ENCODE results near the gene PTK7.

PTK7 gene

DNA sequence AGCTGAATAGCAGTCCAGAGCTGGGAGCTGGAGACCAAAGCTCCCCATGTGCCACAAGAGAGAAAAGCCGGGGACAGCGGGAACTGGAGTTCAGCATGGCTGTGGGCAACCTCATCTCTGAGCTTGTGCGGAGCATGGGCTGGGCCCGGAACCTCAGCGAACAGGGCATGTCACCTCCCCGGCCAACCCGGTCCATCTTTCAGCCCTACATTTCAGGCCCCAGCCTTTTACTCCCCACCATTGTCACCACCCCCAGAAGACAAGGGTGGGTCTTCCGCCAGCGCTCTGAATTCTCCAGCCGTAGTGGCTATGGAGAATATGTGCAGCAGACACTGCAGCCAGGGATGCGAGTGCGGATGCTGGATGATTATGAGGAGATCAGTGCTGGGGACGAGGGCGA, 109.9 kb downstream of the PTK7 start:
- no peak overlapping the region for H3K4me3 ChIP-seq (replicated peaks; ENCODE audit: low read depth, low read length)
- DNase-seq (ENCODE audit: extremely low read depth, low read depth), result no peak
- TF ChIP-seq, protein P1, sequence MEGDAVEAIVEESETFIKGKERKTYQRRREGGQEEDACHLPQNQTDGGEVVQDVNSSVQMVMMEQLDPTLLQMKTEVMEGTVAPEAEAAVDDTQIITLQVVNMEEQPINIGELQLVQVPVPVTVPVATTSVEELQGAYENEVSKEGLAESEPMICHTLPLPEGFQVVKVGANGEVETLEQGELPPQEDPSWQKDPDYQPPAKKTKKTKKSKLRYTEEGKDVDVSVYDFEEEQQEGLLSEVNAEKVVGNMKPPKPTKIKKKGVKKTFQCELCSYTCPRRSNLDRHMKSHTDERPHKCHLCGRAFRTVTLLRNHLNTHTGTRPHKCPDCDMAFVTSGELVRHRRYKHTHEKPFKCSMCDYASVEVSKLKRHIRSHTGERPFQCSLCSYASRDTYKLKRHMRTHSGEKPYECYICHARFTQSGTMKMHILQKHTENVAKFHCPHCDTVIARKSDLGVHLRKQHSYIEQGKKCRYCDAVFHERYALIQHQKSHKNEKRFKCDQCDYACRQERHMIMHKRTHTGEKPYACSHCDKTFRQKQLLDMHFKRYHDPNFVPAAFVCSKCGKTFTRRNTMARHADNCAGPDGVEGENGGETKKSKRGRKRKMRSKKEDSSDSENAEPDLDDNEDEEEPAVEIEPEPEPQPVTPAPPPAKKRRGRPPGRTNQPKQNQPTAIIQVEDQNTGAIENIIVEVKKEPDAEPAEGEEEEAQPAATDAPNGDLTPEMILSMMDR (IDR thresholded peaks at IDR 0.05; ENCODE audit: low read depth, low read length, missing control alignments), result no peak

DNA sequence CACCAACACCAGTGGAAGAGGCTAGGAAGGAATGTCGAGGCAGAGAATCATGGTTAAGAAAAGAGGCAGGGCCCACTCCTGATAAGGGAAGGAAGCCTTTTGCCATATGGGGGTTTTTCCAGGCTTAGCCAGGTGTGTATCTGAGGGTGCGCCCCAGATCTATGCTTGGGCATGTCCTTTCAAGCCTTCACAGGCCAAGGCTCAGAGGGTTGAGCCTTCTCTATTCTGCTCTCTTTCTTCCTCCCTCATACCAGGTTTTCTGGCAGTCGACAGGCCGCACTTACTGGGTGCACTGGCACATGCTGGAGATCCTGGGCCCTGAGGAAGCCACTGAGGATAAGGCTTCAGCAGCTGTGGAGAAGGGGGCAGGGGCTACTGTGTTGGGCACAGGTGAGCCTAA, 110.6 kb downstream of the PTK7 start:
- H3K4me3 ChIP-seq (replicated peaks; ENCODE audit: low read depth, low read length), result no peak overlapping the region
- no peak for DNase-seq (ENCODE audit: extremely low read depth, low read depth)
- TF ChIP-seq, protein P1 (IDR thresholded peaks at IDR 0.05; ENCODE audit: low read depth, low read length, missing control alignments), result no peak

DNA sequence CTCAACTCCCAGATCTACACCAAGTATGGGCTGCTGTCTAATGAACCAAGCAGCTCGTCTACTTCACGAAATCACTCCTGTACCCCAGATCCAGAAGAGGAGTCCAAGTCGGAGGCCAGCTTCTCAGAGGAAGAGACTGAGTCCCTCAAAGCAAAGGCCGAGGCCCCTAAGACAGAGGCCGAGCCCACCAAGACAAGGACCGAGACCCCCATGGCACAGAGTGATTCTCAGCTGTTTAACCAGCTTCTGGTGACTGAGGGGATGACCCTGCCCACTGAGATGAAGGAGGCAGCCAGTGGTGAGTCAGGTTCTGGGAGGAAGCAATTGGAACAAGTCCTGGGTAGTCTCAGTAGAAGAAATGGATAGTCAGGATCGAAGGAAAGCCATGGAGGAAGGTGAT, 111.7 kb downstream of the PTK7 start:
- TF ChIP-seq, protein P1 (IDR thresholded peaks at IDR 0.05; ENCODE audit: low read depth, low read length, missing control alignments), result no peak
- no peak for DNase-seq (ENCODE audit: extremely low read depth, low read depth)

DNA sequence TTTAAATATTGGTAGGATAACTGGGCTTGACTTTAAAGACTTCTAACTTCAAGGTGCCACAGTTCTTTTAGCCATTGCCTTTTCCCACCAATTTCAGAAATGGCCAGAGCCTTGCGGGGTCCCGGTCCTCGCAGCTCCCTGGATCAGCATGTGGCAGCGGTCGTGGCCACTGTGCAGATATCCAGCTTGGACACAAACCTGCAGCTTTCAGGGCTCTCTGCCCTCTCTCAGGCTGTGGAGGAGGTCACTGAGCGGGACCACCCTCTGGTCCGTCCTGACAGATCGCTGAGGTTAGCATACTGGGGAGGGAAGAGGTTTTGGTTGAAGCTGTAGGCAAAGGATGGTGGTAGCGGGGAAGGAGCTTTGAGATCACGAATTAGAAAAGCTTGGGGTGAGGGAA, 112.3 kb downstream of the PTK7 start:
- TF ChIP-seq, protein P1 (IDR thresholded peaks at IDR 0.05; ENCODE audit: low read depth, low read length, missing control alignments), result no peak
- DNase-seq (ENCODE audit: extremely low read depth, low read depth), result no peak
- H3K4me3 ChIP-seq (replicated peaks; ENCODE audit: low read depth, low read length), result no peak overlapping the region

More for the DNA sequence above, 111.7 kb downstream of the PTK7 start:
- H3K4me3 ChIP-seq (replicated peaks; ENCODE audit: low read depth, low read length), result no peak overlapping the region

DNA sequence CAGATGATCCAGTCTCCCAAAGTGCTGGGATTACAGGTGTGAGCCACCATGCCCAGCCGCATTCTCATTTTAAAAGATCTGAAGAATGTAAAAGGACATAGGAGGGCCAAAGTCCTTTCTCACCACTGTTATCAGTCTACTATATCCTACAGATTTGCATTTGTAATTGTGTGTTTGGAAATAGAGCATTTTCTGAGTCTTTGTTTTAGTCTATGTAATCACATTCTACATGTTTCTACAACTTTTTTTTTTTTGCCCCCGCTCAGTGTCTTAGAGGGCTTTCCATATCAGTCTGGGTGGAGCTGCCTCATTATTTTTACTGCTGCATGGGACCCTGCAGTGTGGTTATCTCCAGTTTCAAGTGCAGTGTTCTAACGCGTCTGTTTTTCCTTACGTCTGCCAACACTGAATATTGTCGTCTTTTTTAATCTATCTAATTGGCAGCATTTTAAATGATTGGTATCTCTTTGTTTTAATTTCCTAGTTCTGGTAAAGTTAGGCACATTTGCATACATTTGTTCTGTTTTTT, 113.7 kb downstream of the PTK7 start:
- TF ChIP-seq, protein P1 (IDR thresholded peaks at IDR 0.05; ENCODE audit: low read depth, low read length, missing control alignments), result no peak
- DNase-seq (ENCODE audit: extremely low read depth, low read depth), result no peak
- no peak overlapping the region for H3K4me3 ChIP-seq (replicated peaks; ENCODE audit: low read depth, low read length)

DNA sequence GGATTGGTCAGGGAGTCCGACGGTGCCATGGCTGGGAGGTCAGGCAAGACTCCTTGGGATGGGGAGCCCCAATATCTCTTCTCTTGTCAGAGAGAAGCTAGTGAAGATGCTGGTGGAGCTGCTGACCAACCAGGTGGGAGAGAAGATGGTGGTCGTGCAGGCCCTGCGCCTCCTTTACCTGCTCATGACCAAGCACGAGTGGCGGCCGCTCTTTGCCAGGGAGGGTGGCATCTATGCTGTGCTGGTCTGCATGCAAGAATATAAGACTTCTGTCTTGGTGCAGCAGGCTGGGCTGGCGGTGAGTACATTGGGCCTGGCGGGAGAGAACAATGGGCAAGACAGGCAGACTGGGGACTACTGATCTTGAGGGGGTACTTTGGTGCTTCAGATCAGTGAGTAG, 116.8 kb downstream of the PTK7 start:
- H3K4me3 ChIP-seq (replicated peaks; ENCODE audit: low read depth, low read length), result no peak overlapping the region
- TF ChIP-seq, protein P1 (IDR thresholded peaks at IDR 0.05; ENCODE audit: low read depth, low read length, missing control alignments), result no peak
- no peak for DNase-seq (ENCODE audit: extremely low read depth, low read depth)

DNA sequence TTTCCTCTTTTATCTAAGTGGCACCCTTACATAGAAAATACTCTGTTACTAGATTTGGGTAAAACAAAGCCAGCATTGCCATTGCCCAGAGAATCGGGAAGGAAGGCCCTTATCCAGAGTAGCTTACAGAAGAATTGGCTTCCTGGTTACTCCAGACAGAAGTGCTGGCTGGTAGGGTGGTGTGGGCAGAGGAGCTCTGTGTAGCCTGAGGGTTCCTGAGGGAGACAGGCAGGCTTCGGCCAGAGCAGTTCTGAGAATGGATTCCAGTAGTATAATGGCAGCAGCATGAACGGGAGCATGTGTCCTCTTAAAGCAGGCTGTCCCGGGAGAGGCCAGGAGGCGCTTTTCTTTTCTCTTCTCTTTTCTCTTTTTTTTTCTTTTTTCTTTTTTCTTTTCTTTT, 117.8 kb downstream of the PTK7 start:
- H3K4me3 ChIP-seq (replicated peaks; ENCODE audit: low read depth, low read length), result no peak overlapping the region
- TF ChIP-seq, protein P1 (IDR thresholded peaks at IDR 0.05; ENCODE audit: low read depth, low read length, missing control alignments), result no peak
- no peak for DNase-seq (ENCODE audit: extremely low read depth, low read depth)

All from HFF-Myc (cell line).